A673 (cell line): ENCODE data around the gene FYCO1. TPM values are rescaled to one million over a fixed set of nuclear protein-coding genes. Genes with fewer than 3 reads are reported as not detected.

Experiments
- BruUV-seq: library from RNA; stranded (reverse); fragments of 400-500 nt; replicated peaks from 2 replicates; lab custom pipeline; 2021; lab: Mats Ljungman, UMichigan
- CTCF ChIA-PET: fragments of 300-600 bp; sonication (Branson Sonifier 250); formaldehyde crosslinking; loops from one replicate; lab custom pipeline; 2022; ENCODE audit warnings: antibody characterized with exemption; lab: Charles Lee
- POLR2A ChIA-PET: fragments of 300-600 bp; sonication (Branson Sonifier 250); formaldehyde crosslinking; loops from one replicate; lab custom pipeline; 2022; ENCODE audit warnings: antibody characterized with exemption; ENCODE audit not compliant: low non-redundant PET; lab: Charles Lee
- DNase-seq: peaks from one replicate; pipeline ENCODE4 v3.0.0-alpha.2; 2015; ENCODE audit warnings: low spot score
- H3K27ac ChIP-seq: fragments of 200-600 bp; sonication (generic); 2 replicates; pipeline ENCODE4 v1.5.1; 2016; ENCODE audit warnings: mixed run types, low read depth, mild to moderate bottlenecking, mixed read lengths, antibody characterized with exemption, low read length; ENCODE audit not compliant: poor library complexity, severe bottlenecking
- H3K27me3 ChIP-seq: fragments of 200-600 bp; sonication (generic); replicated peaks from 2 replicates; pipeline ENCODE4 v1.6.1; 2017; ENCODE audit warnings: mixed run types, low read depth, mild to moderate bottlenecking, mixed read lengths, antibody characterized with exemption, low read length; ENCODE audit not compliant: insufficient read depth, poor library complexity
- H3K36me3 ChIP-seq: fragments of 200-600 bp; sonication (generic); 2 replicates; pipeline ENCODE4 v1.6.1; 2016; ENCODE audit warnings: mixed run types, mild to moderate bottlenecking, mixed read lengths, antibody characterized with exemption, low read length; ENCODE audit not compliant: insufficient read depth, poor library complexity, severe bottlenecking
- H3K4me1 ChIP-seq: fragments of 200-600 bp; sonication (generic); 2 replicates; pipeline ENCODE4 v1.6.1; 2017; ENCODE audit warnings: mixed run types, mild to moderate bottlenecking, mixed read lengths, antibody characterized with exemption, low read length; ENCODE audit not compliant: insufficient read depth, poor library complexity, severe bottlenecking
- H3K4me3 ChIP-seq: fragments of 200-600 bp; sonication (generic); 2 replicates; pipeline ENCODE4 v1.5.1; 2016; ENCODE audit warnings: low read depth, mixed run types, mild to moderate bottlenecking, mixed read lengths, low read length; ENCODE audit not compliant: poor library complexity, severe bottlenecking
- H3K9me3 ChIP-seq: fragments of 200-600 bp; sonication (generic); 2 replicates; pipeline ENCODE4 v1.6.1; 2016; ENCODE audit warnings: mixed run types, low read depth, mild to moderate bottlenecking, mixed read lengths, antibody characterized with exemption, low read length; ENCODE audit not compliant: poor library complexity, severe bottlenecking
- CTCF ChIP-seq: fragments of 300-800, 200-600 bp; sonication (generic); conservative IDR thresholded peaks from 2 replicates; pipeline ENCODE4 v1.5.1; 2017; ENCODE audit warnings: low read depth, mild to moderate bottlenecking, antibody characterized with exemption, low read length, moderate library complexity, mixed read lengths
- EZH2 ChIP-seq: fragments of 200-600 bp; sonication (generic); IDR thresholded peaks from 2 replicates; pipeline ENCODE4 v1.6.1; 2017; ENCODE audit warnings: borderline replicate concordance, low read depth, mild to moderate bottlenecking, mixed read lengths, antibody characterized with exemption, low read length; ENCODE audit not compliant: poor library complexity, severe bottlenecking
- intact Hi-C: fragments of 100-400 bp; cut with micrococcal nuclease; formaldehyde crosslinking; loops from one replicate; pipeline ENCODE4 v1.10.0; 2022; ENCODE audit not compliant: unreplicated experiment
- total RNA-seq: library from RNA; stranded (reverse); gene quantifications from 2 replicates; pipeline ENCODE4 v1.2.3, GENCODE V29; 2021

Gene FYCO1
- total RNA-seq, 1 experiment from 2014 or later = 7.4 TPM

DNA sequence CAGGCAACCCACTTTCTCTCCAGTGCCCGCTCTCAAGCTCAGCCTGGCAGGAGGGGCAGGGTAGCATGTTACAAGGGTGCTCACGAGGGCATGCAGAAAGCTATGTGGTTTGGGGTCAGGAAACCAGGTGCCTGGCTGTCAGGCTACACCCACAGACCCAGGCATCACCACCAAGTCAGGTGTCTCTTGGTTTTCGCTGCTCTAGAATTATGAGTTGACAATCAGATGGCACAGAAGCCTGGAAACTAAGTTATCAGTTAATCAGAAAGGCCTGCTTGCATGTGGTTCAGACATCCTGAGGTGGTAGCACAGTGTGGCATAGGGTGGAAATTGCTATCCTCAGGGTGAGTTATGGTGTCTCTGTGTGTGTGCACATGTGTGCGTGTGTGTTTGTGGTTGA is 125.5 kb downstream of the FYCO1 start:
- no peaks in the 10 kb centered on the region for H3K36me3 ChIP-seq
- no peak overlapping the region for H3K4me3 ChIP-seq
- H3K27me3 ChIP-seq = no peaks in the 10 kb centered on the region
- CTCF ChIA-PET = no interaction called here
- H3K27ac ChIP-seq = no peak overlapping the region
- H3K4me1 ChIP-seq = no peaks in the 10 kb centered on the region
- POLR2A ChIA-PET = no interaction called here
- H3K9me3 ChIP-seq = no peaks in the 10 kb centered on the region
- no peak for DNase-seq
- intact Hi-C loops = no loop called here
- BruUV-seq = no TSS peak
- TF ChIP-seq CTCF (no peak), EZH2 (no peak)

DNA sequence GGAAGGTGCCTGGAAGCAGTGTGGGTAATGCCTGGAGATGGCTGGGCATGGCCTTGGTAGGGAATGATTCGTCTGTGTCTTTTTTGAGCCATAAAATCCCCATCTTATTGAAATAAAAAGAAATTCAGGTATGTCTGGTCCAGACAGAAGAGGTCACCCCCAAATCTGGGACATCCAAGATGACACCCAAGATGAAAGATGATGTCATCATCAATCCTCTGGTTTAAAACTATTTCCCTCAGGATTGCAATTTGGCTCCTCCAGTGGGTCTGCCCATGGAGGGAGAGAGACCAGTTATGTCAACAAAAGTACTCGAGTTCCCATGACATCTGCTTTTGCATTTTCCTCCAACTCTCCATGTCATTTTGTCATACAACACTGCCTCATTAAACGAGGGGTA is 126.0 kb downstream of the FYCO1 start:
- no TSS peak for BruUV-seq
- H3K27ac ChIP-seq = no peak overlapping the region
- no peak for TF ChIP-seq EZH2
- POLR2A ChIA-PET = no interaction called here
- no peaks in the 10 kb centered on the region for H3K36me3 ChIP-seq
- intact Hi-C loops = no loop called here
- CTCF ChIA-PET = no interaction called here
- no peaks in the 10 kb centered on the region for H3K9me3 ChIP-seq
- no peak for DNase-seq
- H3K27me3 ChIP-seq = no peaks in the 10 kb centered on the region
- no peaks in the 10 kb centered on the region for H3K4me1 ChIP-seq
- H3K4me3 ChIP-seq = no peak overlapping the region

GRCh38 chr3:45868650-45869049 is 127.0 kb downstream of the FYCO1 start:
- ChIA-PET CTCF (no interaction called here), POLR2A (no interaction called here)
- Histone ChIP-seq H3K9me3 (no peaks in the 10 kb centered on the region), H3K27me3 (no peaks in the 10 kb centered on the region), H3K36me3 (no peaks in the 10 kb centered on the region), H3K27ac (no peak overlapping the region), H3K4me3 (no peak overlapping the region), H3K4me1 (no peaks in the 10 kb centered on the region)
- BruUV-seq = no TSS peak
- DNase-seq = no peak
- no peak for TF ChIP-seq CTCF
- no peak for TF ChIP-seq EZH2
- intact Hi-C loops = no loop called here

- CTCF ChIA-PET = no interaction called here
- BruUV-seq = no TSS peak
- Histone ChIP-seq H3K27ac (no peak overlapping the region), H3K9me3 (no peaks in the 10 kb centered on the region), H3K27me3 (no peaks in the 10 kb centered on the region), H3K36me3 (no peaks in the 10 kb centered on the region), H3K4me3 (no peak overlapping the region), H3K4me1 (no peaks in the 10 kb centered on the region)
- intact Hi-C loops = no loop called here
- TF ChIP-seq CTCF (no peak), EZH2 (no peak)
- no peak for DNase-seq
- POLR2A ChIA-PET = no interaction called here
Measured at GRCh38 chr3:45868213-45868612, 127.4 kb downstream of the FYCO1 start.

Other genes with a start within 250 kb of the FYCO1 start
- gene SLC6A20, start 199.3 kb downstream of the FYCO1 start, total RNA-seq = not detected in 2 replicates
- 9.5 and 10.6 TPM in 2 replicates for gene LZTFL1, start 153.7 kb downstream of the FYCO1 start, total RNA-seq
- not detected in 2 replicates for gene CCR9, start 109.3 kb downstream of the FYCO1 start, total RNA-seq
- gene CXCR6, start 52.4 kb downstream of the FYCO1 start, total RNA-seq = not detected in 2 replicates
- gene XCR1, start 31.7 kb upstream of the FYCO1 start, total RNA-seq = not detected in 2 replicates
- gene CCR1, start 212.5 kb upstream of the FYCO1 start, total RNA-seq = not detected in 2 replicates
- gene CCR3, start 246.6 kb upstream of the FYCO1 start, total RNA-seq = not detected in 2 replicates